CD4-positive, alpha-beta T cell treated with Interleukin-15 for 4 hours (primary cell): Measurements from ENCODE around the gene TTC7B.

Experiments used
- DNase-seq: peaks from one replicate; pipeline ENCODE4 v3.0.0-alpha.2; 2020; ENCODE audit warnings: low spot score

Gene TTC7B

DNA sequence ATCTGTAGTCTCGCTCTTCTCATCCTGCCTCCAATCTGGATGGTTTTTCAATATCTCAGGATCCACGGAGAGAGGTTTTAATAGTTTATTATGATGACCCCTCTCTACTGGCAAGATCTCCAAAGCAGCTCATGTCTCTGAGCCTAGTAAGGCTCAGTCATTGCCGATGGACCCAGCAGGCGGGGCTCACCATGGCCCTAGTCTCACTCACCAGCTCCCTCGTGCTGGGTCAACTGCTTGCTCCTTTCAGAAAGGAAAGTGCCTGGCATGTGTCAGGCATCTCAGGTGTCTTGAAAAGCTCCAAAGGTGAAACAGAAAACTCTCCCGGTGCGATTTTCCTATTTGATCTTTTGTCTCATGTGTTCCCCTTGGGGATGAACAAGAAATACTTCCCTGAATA lies 240.4 kb downstream of the TTC7B start:
- no peak for DNase-seq

DNA sequence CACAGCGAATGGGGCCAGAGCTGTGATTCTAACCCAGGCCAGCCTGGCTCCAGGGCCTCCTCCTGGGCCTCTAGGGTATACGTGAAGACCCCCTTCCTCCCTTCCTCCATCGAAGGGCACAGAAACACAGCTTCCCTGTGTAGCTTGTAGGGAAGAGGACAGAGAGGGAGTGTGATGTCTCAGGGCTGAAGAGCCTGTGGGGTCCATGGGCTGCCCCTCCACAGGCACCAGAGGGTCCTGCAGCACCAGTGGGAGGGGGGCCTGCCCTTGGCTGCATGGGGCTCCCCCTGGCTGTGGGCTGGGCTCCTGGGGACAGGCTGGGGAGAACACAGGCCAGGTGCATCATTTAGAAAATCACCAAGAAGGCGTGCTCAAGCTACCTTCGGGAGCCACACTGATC lies 240.9 kb downstream of the TTC7B start:
- DNase-seq = no peak

DNA sequence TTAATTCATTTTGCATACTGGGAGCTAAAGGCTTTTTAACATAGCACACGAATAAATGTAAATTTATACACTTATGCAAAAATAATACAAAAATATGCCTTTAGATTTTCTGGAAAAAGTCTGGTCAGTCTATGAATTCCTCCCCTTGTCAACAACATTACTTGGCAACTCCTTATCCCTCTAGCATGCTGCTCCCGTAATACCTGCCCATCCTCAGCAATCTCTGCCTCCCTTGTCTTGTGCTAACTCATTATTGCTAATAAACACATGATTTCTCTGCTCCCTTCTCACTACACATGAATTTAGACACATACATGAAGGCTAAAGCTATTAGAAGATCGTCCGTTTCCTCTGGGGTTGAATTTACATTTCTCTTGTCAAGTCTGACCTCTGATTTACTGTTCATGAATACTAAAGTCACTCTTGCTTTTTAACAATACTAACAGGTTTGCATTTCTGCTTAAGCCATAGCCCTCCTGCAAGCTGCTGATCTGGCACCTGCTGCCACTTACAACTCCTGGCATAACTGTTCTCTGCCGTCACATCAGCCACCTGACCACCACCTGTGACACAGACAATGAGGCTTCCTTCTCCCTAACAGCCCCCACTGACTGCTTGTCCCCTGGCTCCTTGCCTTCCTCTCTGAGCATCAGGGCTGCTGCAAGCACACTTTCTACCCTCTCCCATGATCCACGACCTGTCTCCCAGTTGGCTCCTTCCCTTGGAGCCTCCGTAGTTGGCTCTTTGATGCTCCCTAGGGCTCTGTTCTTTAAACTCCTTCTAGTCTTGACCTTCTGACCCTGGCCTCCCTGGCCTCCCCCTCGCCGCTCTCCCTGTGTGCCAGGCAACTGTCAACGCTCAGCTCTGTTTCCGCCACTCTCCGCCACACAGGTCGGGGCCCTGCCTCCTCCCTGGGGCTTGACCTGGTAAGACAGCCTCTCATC lies 241.8 kb downstream of the TTC7B start:
- DNase-seq = no peak

DNA sequence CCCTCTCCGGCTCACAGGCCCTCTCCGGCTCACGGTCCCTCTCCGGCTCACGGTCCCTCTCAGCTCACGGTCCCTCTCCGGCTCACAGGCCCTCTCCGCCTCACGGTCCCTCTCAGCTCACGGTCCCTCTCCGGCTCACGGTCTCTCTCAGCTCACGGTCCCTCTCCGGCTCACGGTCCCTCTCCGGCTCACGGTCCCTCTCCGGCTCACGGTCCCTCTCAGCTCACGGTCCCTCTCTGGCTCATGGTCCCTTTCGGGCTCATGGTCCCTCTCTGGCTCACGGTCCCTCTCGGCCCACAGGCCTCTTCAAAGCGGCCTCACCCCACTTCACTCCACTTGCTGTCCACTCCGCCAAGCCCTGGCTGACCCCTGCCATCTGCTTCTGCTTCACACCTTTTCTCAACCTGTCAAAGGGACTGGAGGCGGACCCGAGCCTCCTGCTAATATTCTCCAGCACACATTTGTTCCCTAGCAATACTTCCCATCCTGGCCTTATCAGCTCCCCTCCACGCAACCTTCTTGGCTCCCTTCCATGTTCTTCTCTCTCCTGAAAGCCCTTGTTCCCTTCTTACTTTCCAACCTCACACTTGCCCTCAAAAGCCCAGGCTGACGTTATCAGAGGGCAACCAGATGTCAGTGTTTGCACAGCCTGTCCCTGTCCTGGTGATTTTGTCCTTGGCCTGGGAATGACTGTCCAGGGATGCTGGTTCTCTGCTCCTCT lies 242.7 kb downstream of the TTC7B start:
- DNase-seq = no peak

GRCh38 chr14:90572441-90573150 lies 243.6 kb downstream of the TTC7B start:
- DNase-seq = no peak

DNA sequence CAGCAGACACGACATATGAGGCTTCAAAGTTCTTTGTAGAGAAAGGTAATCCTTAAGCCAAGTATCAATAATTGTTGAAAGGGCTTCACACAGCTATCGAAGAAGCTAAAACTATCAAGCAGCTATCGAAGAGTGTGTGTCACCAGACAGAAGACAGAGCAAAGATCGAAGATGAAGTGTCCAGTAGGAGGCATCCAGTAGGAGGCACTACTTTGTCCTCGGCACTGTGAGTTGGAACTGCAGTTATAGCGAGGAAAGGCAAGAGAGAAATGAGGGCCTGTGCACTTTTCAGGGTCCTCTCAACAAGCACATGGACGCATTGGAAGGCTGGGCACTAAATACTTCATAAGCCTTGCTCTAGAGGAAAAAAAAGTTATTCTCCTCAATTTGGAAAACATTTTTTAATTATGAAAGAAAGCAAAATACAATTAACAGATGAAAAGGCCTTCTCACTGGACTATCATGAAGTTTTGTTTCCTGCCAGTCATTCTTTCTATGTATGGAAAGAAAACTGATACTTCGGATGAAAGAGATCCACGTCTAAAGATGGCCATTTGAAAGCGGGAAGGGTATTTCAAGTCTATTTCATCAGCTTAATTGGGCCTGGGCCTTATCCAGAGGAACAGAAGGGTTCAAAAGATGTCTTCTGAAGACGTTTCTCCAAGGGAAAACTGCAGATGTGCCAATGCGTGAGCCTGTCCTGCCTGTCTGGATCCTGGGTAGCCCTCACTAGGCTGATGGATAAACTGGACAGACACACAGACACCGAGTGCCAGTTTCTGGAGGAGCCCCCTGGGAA lies 244.9 kb downstream of the TTC7B start:
- no peak for DNase-seq

DNA sequence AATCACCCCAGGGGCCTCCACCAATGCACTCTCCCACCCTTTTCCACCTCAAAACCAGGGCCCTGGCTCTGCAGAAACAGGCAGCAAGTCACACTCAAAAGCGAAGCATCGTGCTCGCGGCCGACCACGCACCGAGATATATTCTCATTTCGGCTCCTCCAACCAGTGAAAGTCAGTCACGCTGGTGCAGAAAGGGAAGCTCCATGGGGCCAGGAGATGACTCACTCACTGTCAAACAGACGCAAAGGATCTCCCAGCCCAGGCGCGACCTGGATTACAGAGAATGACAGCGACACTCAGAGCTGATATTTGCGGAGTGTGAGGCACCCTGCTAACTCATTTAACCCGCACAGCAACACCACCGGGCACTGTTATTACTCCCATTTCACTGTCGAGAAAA lies 245.8 kb downstream of the TTC7B start:
- DNase-seq = no peak

DNA sequence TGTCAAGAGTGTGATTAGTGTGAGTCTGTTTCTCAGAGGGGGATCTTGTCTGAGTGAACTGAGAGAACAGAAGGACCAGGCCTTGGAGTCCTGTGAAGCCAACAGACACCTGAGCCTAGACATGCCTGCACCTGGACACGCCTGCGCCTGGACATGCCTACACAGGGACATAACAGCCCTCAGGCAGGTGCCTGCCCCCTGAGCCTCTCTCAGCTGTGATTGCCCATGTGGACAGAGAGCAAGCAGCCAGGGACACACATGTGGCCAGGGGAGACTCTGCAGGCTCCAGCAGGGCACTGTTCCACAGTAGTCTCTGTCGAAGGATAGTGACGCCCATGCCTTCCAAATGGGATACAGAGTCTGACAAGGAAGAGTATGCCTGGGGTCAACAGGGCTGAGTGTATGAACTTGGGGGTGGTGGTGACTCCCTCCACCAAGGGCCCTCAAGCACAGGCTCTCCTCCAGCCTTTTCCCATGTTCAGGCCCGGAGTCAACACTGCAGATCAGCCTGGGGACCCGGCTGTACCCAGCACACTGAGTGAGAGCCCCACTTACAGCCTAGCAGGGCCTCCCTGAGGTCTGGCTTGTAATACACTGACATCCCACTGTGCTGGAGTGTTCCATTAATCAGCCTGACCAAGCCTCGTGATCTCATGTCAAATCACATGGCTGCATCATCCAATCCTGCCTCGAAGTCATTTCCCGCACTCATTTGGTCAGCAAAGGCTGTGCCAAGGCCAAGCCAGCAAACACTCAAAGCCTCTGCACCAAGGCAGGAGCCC lies 246.4 kb downstream of the TTC7B start:
- no peak for DNase-seq

DNA sequence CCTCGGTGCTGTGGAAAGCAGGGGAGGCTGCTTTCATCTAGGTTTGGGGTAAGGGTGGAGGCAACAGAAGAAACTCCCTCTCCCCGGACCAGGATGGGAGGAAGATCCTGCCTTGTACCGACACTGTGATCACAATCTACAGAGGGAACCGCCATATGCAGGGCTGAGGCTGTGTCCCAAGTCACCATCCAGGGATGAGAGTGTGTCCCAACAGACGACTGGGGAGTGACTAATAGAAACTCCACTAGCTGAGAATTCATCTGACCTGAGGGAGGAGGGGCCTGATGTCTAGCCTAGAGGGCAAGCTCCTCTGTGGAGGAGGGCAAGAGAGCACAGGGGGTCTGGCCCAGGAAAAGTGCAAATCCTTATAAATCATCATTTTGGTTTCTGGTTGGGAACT lies 247.0 kb downstream of the TTC7B start:
- DNase-seq = no peak

DNA sequence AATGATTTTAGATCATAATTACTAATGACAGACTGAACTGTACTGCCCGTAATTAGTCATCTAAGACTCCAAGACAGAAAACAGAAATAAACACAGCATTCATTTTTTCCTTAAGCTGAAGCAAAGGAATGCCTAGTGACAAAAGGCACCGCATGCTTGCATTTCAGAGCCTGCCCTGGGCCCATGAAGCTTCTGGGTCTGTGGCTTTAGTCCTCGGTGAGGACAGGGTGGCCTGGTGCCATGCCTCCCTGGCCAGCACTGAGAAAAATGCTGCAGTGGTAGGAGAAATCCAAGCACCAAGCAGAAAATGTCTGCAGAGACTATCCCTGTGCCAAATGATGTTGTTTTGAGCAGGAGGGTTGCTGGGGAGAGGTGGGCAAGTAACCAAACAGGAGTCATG lies 247.8 kb downstream of the TTC7B start:
- no peak for DNase-seq

DNA sequence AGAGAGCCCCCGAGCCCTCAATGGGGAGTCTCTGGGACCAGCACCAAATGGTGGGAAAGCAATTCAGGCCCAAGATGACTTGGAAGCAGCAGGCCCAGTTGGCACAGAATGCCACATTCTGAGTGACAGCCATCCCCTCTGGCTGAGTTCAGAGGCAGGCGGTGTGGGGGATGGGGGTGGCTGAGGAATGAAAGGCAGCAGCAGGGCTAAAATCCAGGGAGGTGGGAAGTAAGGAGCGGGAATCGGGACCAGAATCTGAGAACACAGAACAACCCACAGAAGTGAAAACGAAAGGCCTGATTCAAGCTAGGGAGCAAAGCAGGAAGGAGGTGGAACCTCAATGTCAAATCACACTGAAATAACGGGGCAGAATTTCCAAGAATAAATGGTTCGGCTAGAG lies 248.2 kb downstream of the TTC7B start:
- DNase-seq = no peak

GRCh38 chr14:90567191-90567590 lies 249.0 kb downstream of the TTC7B start:
- DNase-seq = no peak

DNA sequence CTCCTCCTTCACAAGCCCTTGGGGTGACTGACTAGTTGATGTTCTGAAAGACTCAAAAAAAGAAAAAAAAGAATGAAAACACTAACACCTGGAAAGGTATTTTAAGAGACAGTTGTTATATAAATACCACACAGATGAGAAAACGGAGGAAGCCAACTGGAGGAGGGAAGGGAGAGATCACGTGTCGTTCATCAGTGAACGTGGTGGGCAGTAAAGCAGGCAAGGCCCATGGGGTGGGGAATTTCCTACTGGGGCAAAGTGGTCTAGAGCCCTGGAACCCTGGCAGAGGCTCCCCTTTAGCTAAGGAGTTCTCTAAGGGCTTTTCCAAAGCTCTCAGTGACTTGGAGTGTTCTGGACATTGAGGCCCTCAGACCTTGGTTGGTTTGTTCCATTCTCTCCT lies 249.7 kb downstream of the TTC7B start:
- DNase-seq = no peak

DNA sequence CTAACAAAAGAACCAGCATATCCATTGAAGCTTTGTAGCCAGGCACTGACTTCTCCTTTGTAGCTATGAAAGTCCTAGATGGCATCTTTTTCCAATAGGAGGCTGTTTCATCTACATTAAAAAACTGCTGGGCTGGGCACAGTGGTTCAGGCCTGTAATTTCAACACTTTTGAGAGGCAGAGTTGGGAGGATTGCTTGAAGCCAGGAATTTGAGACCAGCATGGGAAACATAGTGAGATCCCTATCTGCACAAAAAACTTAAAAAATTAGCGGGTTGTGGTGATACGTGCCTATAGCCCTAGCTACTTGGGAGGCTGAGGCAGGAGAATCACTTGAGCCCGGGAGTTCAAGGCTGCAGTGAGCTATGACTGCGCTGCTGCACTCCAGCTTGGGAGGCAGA lies 251.7 kb downstream of the TTC7B start:
- no peak for DNase-seq

GRCh38 chr14:90562652-90563051 lies 253.6 kb downstream of the TTC7B start:
- no peak for DNase-seq

GRCh38 chr14:90561920-90562319 lies 254.3 kb downstream of the TTC7B start:
- DNase-seq = no peak

DNA sequence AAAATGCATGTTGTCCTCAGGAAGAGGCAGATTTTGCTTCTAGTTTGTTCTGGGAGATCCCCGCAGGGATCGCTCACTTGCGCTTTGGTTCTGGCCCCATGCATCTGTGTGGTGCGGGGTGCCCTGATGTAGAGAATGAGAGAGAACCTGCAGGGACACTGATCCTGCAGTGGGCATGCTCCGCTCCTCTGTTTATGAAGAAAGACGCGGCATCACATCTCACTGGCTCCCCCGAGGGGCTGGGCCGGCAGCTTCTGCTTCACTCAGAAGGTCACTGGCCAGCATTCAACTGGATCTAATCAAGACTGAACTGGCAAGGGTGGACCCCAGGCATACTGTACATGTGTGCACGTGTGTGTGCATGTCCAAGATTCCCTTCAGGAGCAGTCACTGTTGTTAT lies 255.2 kb downstream of the TTC7B start:
- DNase-seq = no peak

DNA sequence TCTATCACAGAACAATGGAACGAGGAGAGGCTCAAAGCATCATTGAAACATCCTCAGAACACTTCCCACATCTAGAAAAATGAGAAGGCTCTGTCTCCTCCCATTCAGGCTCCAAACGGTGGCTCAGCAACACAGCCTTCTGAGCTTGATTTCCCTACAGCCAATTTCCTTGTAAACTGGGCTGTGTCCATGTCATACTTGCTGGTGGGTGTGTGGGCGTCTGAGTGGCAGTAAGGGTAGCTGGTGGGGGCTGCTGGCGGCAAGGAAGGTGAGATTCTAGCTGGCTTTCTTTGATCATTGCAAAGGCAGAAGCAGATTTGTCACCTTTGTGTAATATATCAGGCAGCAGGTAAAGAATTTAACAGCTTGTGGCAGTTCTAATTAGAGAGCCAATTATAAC lies 255.7 kb downstream of the TTC7B start:
- no peak for DNase-seq

- no peak for DNase-seq
Observed at GRCh38 chr14:90559811-90560492, 256.3 kb downstream of the TTC7B start.

DNA sequence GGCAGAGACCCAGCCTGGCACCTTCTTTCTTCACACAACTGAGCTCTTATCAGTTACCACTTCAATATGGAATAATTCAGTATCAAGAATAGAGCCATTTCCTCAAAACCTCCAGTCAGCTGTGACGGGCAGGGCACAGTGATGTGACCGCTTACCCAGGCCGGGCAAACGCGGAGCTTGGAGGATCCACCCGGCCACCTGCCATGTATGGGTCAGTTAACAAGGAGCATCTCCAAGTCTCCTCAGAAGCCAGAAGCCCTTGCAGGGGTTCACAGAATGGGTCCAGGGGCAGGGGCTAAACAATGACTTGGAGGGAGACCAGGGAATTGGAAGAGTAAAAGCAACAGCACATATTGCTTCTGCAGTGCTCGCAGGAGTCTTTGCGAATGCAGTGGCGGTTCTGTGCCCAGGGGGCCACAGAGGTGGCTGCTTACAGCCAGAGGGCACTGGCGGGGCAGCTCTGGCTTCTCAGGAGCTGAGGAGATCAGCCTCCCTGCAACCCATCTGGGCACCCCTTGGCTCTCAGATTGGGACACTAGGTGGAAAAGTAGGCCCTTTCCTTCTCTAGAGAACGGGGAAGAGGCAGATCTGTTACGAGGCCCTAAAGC lies 257.1 kb downstream of the TTC7B start:
- no peak for DNase-seq
